H54 (cell line): ENCODE data around the gene MT1B.

Experiments
- DNase-seq: peaks from one replicate; pipeline ENCODE4 v3.0.0; 2011; ENCODE audit warnings: low spot score, mixed read lengths; ENCODE audit not compliant: insufficient read length
- FAIRE-seq: peaks from 3 replicates; lab custom pipeline; 2011; peaks lifted over from hg19 to GRCh38; lab: Jason Lieb, UNC
- POLR2A ChIP-seq: IDR thresholded peaks from 2 replicates; pipeline ENCODE4 v1.6.1; 2011; ENCODE audit warnings: low read depth, mild to moderate bottlenecking, low read length

The MT1B gene

DNA sequence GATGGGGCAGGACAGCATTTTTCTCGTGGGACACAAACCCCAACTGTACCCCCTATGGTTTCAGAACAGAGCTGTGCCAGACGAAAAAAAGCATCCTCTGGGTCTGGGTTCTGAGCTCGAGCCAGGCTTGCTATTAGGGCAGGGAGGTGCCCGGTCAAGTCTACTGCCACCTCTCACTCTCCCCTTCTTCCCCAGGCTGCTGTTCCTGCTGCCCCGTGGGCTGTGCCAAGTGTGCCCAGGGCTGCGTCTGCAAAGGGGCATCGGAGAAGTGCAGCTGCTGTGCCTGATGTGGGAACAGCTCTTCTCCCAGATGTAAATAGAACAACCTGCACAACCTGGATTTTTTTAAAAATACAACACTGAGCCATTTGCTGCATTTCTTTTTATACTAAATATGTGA lies 25.0 kb upstream of the MT1B start:
- FAIRE-seq (no peak), DNase-seq (no peak)
- no peak for TF ChIP-seq POLR2A

DNA sequence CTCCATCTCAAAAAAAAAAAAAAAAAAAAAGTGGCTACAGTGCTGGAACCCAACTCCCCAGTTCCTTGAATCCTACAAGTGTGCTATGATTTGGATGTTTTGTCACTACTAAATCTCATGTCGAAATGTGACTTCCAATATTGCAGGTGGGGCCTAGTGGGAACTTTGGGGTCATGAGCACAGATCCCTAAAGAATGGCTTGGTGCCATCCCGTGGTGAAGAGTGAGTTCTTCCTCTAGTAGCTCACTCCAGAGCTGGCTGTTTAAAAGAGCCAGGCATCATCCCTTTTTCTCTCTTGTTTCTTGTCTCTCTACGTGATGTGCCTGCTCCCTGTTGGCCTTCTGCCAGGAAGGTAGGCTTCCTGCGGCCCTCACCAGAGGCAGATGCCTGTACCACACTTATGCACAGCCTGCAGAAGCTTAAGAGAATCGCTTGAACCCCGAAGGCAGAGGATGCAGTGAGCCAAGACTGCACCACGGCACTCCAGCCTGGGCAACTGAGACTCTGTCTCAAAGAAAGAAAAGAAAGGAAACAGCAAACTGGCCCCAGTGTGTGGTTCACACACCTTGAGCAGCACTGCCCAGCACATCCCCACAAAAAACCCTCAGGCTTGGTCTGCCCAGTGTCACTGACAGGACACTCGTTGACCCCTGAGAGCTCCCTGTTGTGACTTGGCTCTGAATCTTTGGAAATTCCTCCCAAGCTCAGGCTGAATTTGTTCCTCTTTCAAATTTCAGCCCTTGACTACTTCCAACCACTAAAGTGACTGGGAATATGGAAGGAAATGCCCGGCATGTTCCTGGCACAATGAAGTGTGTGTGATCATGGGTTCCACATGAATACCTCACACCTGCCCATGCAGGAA lies 23.0 kb upstream of the MT1B start:
- no peak for TF ChIP-seq POLR2A
- FAIRE-seq, result no peak
- no peak for DNase-seq

- no peak for DNase-seq
- no peak for TF ChIP-seq POLR2A
- FAIRE-seq, result no peak
Observed at GRCh38 chr16:56629531-56629930, 22.2 kb upstream of the MT1B start.

- no peak for FAIRE-seq
- TF ChIP-seq POLR2A, result no peak
- DNase-seq, result no peak
Observed at GRCh38 chr16:56630134-56630533, 21.6 kb upstream of the MT1B start.

- no peak for DNase-seq
- TF ChIP-seq POLR2A, result no peak
- no peak for FAIRE-seq
Observed at GRCh38 chr16:56631197-56631596, 20.5 kb upstream of the MT1B start.

DNA sequence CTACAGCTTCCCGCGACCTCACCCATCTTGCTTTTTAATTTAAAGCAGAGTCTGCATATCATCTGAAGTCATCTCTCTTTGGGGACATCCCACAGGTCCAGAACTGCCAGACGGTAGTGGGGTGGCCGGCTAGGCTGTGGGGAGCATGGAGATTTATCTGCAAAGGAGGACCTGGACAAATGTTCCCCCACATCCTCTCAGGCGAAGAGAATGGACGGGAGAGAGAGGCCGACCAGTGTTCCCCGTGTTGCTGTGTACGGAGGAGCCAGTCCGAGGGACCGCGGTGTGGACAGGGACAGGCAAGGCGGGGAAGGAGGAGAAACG lies 19.9 kb upstream of the MT1B start:
- FAIRE-seq, result no peak
- TF ChIP-seq POLR2A, result no peak
- DNase-seq, result no peak

- FAIRE-seq (no peak), DNase-seq (no peak)
- TF ChIP-seq POLR2A, result no peak
Observed at GRCh38 chr16:56632156-56632847, 19.4 kb upstream of the MT1B start, which contains the start of gene MT1M. Gene MT1M (plus strand): TSS chr16:56632659. CDS start chr16:56632732, 73 bp downstream.

- no peak for TF ChIP-seq POLR2A
- no peak for FAIRE-seq
Observed at GRCh38 chr16:56632848-56633365, 18.8 kb upstream of the MT1B start.

DNA sequence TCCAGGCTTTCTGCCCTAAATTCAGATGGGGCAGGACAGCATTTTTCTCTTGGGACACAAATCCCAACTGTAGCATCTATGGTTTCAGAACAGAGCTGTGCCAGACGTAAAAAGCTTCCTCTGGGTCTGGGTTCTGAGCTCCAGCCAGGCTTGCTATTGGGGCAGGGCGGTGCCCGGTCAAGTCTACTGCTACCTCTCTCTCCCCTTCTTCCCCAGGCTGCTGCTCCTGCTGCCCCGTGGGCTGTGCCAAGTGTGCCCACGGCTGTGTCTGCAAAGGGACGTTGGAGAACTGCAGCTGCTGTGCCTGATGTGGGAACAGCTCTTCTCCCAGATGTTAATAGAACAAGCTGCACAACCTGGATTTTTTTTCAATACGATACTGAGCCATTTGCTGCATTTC lies 18.2 kb upstream of the MT1B start:
- no peak for TF ChIP-seq POLR2A
- no peak for DNase-seq
- FAIRE-seq, result no peak

More at GRCh38 chr16:56632848-56633365, 18.8 kb upstream of the MT1B start:
- no peak for DNase-seq

DNA sequence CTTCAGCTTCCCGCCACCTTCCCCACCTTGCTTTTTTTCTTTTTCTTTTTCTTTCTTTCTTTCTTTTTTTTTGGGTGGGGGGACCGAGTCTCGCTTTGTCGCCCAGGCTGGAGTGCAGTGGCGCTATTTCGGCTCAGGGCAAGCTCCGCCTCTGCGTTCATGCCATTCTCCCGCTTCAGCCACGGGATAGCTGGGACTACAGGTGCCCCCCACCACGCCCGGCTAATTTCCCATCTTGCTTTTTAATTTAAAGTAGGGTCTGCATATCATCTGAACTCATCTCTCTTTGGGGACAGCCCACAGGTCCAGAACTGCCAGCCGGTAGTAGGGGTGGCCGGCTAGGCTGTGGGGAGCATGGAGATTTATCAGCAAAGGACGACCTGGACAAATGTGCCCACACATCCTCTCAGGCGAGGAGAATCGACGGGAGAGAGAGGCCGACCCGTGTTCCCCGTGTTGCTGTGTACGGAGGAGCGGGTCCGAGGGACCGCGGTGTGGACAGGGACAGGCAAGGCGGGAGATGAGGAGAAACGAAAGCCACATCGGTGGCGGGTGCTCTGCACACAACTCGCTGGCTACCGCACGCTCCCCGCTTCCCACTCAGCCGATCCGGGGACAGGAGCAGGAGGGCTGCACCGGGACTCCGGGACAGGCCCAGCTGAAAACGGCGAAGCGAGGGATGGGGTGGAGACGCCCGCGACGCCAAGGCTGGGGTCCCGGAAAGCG lies 16.8 kb upstream of the MT1B start:
- DNase-seq (no peak), FAIRE-seq (no peak)
- TF ChIP-seq POLR2A, result no peak

GRCh38 chr16:56635441-56635967 lies 16.2 kb upstream of the MT1B start:
- no peak for TF ChIP-seq POLR2A
- FAIRE-seq (no peak), DNase-seq (no peak)

DNA sequence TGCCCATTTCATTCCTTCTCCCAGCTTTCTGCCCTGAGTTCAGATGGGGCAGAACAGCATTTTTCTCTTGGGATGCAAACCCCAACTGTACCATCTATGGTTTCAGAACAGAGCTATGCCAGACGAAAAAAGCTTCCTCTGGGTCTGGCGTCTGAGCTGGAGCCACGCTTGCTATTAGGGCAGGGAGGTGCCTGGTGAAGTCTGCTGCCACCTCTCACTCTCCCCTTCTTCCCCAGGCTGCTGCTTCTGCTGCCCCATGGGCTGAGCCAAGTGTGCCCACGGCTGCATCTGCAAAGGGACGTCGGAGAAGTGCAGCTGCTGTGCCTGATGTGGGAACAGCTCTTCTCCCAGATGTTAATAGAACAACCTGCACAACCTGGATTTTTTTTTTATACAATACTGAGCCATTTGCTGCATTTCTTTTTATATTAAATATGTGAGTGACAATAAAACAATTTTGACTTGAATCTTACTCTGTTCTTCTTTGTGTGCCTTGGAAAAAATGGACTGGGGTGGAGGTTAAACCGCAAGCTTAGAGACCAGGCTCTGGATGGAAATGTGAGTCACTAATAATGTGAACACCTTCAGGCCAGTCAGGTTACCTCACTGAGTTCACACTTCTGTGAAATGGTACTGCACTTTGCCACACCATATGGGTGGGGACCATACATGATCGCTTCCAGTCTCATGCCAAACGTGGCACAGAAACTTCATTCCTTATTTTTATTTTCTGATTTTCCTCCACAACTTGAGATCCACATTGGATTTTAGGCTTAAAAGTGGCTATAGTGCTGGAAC lies 14.9 kb upstream of the MT1B start:
- DNase-seq (no peak), FAIRE-seq (no peak)
- no peak for TF ChIP-seq POLR2A

DNA sequence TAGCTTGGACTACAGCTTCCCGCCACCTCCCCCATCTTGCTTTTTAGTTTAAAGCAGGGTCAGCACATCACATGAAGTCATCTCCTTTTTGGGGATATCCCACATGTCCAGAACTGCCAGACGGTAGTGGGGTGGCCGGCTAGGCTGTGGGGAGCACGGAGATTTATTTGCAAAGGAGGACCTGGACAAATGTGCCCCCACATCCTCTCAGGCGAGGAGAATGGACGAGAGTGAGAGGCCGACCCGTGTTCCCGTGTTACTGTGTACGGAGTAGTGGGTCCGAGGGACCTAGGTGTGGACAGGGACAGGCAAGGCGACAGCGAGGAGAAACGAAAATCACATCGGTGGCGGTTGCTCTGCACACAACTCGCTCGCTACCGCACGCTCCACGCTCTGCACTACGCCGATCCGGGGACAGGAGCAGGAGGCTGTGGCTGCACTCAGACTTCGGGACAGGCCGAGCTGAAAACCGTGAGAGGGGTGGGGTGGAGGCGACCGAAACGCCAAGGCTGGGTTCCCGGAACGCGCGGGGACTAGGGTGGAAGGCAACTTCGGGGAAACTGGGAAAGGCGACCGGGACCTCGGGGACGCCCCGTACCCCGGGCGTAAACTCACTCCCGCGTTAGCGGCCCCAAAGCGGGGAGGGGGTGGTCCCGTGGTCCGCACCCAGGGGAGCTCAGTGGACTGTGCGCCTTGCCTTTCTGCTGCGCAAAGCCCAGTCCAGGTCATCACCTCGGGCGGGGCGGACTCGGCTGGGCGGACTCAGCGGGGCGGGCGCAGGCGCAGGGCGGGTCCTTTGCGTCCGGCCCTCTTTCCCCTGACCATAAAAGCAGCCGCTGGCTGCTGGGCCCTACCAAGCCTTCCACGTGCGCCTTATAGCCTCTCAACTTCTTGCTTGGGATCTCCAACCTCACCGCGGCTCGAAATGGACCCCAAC lies 13.6 kb upstream of the MT1B start, which contains the start of gene MT1A:
TSS of gene MT1A (plus strand) at position 853 of the 937 bp plus-strand sequence. CDS start at position 926, 73 bp downstream.
- FAIRE-seq, result no peak
- no peak for DNase-seq

More for the DNA sequence above, 13.6 kb upstream of the MT1B start, which contains the start of gene MT1A:
- no peak for TF ChIP-seq POLR2A
